ENCODE results near the gene LUC7L.
"Not testable (repeated sequence)": the region's sequence is repeated elsewhere in the genome, so short reads cannot be mapped to it uniquely, and the experiment has no call there.

Gene LUC7L

DNA sequence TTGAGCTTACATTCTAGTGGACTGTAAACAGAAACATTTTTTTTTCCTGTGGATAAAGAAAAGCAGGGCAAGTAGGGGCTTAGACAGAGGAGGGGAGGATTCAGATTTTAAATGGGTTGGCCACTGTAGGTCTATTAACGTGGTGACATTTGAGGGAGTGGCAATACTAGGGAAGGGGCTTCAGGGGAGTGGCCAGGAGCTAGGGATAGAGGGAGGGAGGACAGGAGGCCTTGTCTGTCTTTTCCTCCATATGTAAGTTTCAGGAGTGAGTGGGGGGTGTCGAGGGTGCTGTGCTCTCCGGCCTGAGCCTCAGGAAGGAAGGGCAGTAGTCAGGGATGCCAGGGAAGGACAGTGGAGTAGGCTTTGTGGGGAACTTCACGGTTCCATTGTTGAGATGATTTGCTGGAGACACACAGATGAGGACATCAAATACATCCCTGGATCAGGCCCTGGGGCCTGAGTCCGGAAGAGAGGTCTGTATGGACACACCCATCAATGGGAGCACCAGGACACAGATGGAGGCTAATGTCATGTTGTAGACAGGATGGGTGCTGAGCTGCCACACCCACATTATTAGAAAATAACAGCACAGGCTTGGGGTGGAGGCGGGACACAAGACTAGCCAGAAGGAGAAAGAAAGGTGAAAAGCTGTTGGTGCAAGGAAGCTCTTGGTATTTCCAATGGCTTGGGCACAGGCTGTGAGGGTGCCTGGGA lies 70.0 kb downstream of the LUC7L start:
- H3K4me3 ChIP-seq (ENCODE audit: low read depth, low read length), result no peak overlapping the region
- TF ChIP-seq, protein P1, sequence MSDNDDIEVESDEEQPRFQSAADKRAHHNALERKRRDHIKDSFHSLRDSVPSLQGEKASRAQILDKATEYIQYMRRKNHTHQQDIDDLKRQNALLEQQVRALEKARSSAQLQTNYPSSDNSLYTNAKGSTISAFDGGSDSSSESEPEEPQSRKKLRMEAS (IDR thresholded peaks at IDR 0.05; ENCODE audit: low read depth, low read length), result no peak
- TF ChIP-seq, protein P2, sequence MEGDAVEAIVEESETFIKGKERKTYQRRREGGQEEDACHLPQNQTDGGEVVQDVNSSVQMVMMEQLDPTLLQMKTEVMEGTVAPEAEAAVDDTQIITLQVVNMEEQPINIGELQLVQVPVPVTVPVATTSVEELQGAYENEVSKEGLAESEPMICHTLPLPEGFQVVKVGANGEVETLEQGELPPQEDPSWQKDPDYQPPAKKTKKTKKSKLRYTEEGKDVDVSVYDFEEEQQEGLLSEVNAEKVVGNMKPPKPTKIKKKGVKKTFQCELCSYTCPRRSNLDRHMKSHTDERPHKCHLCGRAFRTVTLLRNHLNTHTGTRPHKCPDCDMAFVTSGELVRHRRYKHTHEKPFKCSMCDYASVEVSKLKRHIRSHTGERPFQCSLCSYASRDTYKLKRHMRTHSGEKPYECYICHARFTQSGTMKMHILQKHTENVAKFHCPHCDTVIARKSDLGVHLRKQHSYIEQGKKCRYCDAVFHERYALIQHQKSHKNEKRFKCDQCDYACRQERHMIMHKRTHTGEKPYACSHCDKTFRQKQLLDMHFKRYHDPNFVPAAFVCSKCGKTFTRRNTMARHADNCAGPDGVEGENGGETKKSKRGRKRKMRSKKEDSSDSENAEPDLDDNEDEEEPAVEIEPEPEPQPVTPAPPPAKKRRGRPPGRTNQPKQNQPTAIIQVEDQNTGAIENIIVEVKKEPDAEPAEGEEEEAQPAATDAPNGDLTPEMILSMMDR (IDR thresholded peaks at IDR 0.05; ENCODE audit: low read depth, low read length), result no peak
- no peak for TF ChIP-seq MYC (IDR thresholded peaks at IDR 0.05; ENCODE audit: low read depth, low read length)
- no peak for TF ChIP-seq POLR2A (IDR thresholded peaks at IDR 0.05; ENCODE audit: extremely low read depth, insufficient read length)
- DNase-seq (ENCODE audit: low read depth), result no peak

DNA sequence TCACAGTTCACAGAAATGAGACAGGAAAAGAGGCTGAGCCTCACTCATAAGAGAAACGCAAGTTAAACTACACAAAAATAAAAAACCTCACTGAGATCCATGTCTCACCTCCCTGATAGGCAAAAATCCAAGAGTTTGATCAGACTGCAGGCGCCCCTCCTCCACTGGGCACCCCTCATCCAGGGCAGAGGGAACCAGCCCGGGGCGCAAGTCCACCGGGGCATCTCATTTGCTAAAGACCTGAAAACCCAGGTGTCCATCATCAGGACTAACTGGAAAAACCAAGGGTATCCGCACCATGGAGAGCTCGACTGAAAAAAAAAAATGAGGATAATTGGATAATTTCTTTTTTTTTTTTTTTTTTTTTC lies 74.2 kb downstream of the LUC7L start:
- no peak overlapping the region for H3K4me3 ChIP-seq (ENCODE audit: low read depth, low read length)
- no peak for TF ChIP-seq MYC (IDR thresholded peaks at IDR 0.05; ENCODE audit: low read depth, low read length)
- TF ChIP-seq, protein P1 (IDR thresholded peaks at IDR 0.05; ENCODE audit: low read depth, low read length), result no peak
- TF ChIP-seq, protein P2 (IDR thresholded peaks at IDR 0.05; ENCODE audit: low read depth, low read length), result no peak
- no peak for TF ChIP-seq POLR2A (IDR thresholded peaks at IDR 0.05; ENCODE audit: extremely low read depth, insufficient read length)
- no peak for DNase-seq (ENCODE audit: low read depth)

DNA sequence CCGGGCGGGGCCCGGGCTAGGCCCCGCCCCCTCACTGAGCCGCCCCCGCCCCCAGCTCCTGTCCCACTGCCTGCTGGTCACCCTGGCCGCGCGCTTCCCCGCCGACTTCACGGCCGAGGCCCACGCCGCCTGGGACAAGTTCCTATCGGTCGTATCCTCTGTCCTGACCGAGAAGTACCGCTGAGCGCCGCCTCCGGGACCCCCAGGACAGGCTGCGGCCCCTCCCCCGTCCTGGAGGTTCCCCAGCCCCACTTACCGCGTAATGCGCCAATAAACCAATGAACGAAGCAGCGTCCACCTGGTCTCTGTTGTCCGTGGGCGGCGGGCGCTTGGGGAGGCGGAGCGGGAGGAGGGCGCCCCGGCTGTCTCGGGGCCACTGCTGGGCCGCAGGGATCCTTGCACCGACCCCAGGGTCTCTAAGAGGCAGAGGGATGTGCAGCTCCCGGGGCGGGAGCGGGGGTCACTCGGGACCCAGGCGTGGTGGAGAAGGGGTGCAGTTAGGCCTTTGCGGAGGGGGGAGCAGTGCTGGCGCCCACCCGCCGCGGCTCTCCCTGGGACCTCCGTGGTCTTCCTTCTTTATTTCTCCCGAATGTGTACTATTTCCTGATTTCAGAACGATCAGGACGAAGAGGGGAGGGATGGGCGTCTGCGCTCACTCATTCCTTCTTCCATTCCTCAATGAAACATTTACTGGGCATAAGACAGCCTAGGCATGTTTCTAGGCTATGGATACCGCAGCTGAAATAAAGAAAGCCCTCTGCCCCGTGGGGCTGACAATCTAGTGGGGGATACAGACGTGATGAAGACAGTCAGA lies 74.8 kb downstream of the LUC7L start:
- no peak for TF ChIP-seq POLR2A (IDR thresholded peaks at IDR 0.05; ENCODE audit: extremely low read depth, insufficient read length)
- TF ChIP-seq, protein P1 (IDR thresholded peaks at IDR 0.05; ENCODE audit: low read depth, low read length), result no peak
- TF ChIP-seq, protein P2 (IDR thresholded peaks at IDR 0.05; ENCODE audit: low read depth, low read length), result no peak
- no peak for TF ChIP-seq MYC (IDR thresholded peaks at IDR 0.05; ENCODE audit: low read depth, low read length)
- peak; percentile 23 for DNase-seq (ENCODE audit: low read depth)
- no peak overlapping the region for H3K4me3 ChIP-seq (ENCODE audit: low read depth, low read length)

DNA sequence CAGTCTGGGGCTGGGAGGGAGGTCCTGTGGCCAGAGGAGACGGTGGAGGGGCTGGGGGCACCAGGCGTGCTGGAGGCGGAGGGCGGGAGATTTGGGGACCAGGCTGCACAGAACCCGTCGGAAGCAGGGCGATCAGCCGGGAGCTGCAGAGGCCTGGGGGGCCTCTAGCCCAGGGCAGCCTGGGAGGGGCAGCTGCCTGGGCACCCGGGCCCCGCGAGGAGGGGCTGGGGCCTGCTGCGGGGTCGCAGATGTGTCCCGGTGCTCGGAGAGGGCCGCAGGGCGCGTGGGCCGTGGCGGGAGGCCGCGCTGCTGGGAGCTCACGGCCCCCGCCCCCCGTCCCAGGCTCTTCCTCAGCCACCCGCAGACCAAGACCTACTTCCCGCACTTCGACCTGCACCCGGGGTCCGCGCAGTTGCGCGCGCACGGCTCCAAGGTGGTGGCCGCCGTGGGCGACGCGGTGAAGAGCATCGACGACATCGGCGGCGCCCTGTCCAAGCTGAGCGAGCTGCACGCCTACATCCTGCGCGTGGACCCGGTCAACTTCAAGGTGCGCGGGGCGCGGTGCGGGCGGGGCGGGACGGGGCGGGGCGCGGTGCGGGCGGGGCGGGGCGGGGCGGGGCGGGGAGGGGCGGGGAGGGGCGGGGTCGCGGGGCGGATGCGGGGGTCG lies 75.6 kb downstream of the LUC7L start:
- H3K4me3 ChIP-seq (ENCODE audit: low read depth, low read length); DNase-seq (ENCODE audit: low read depth): not testable (repeated sequence)

DNA sequence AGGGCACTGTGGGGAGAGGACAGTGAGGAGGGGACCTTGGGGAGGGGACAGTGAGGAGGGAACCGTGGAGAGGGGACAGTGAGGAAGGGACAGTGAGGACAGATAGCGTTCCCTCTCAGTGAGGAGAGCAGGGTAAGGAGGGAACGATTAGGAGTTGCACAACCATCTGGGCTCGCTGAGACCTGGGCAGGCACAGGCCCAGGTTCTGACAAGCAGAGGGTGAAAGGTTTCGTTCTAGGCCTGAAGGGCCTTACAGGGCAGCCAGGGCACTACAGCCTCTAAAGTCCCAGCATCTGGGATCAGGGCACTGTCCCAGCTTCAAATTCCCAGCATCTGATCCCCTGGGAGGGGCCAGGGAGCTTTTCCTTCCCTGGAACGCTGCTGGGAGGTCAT lies 76.1 kb downstream of the LUC7L start:
- not testable (repeated sequence) for DNase-seq (ENCODE audit: low read depth); H3K4me3 ChIP-seq (ENCODE audit: low read depth, low read length)

DNA sequence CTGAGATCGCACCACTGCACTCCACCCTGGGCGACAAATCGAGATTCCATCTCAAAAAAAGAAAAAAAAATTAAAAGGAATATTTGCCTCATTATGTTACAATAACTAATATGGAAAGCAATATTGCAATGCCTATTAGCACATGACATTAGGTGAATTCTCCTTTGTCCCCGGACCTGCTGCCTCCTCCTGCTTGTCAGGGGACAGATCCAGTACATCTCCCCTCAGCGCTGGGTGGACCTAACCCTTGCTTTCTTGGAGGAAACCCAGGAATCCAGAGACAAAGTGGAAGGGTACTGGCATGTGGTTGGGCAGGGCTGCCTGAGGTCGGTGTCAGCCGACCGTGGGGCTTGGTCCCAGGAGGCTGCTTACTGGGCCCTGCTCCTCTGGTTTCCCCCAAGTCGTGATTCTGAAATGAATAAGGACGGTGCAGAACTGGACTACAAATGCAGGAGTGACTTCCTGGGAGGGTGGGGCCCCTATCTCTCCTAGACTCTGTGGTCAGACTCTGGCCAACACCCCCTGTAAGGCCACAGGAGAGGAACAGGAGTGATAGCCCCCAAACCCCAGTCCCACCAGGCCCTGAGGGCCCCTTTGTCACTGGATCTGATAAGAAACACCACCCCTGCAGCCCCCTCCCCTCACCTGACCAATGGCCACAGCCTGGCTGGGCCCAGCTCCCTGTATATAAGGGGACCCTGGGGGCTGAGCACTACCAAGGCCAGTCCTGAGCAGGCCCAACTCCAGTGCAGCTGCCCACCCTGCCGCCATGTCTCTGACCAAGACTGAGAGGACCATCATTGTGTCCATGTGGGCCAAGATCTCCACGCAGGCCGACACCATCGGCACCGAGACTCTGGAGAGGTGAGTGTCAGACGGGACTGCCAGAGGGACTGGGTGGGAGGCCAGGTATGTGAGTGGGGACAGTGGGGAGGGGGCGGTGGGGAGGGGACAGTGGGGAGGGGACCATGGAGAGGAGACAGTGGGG lies 76.8 kb downstream of the LUC7L start, which contains the start of gene HBZ:
TSS of gene HBZ (plus strand) at position 504 of the 988 bp plus-strand sequence. CDS start at position 770, 266 bp downstream.
- no peak for DNase-seq (ENCODE audit: low read depth)
- TF ChIP-seq, protein P1 (IDR thresholded peaks at IDR 0.05; ENCODE audit: low read depth, low read length), result no peak
- TF ChIP-seq MYC (IDR thresholded peaks at IDR 0.05; ENCODE audit: low read depth, low read length) (no peak), POLR2A (IDR thresholded peaks at IDR 0.05; ENCODE audit: extremely low read depth, insufficient read length) (no peak)
- TF ChIP-seq, protein P2 (IDR thresholded peaks at IDR 0.05; ENCODE audit: low read depth, low read length), result no peak
- no peak within 1 kb of the TSS for H3K4me3 ChIP-seq (ENCODE audit: low read depth, low read length)
